GM18498 (cell line): Measurements from ENCODE around the gene GNG11.
A peak's percentile ranks its signal among the peaks of the same experiment; 100 is the strongest.
"Not testable (repeated sequence)": the region's sequence is repeated elsewhere in the genome, so short reads cannot be mapped to it uniquely, and the experiment has no call there.

Experiments
- ATAC-seq: cut with Tn5 transposase; IDR thresholded peaks from one replicate; pipeline ENCODE4 v1.9.1; 2021; ENCODE audit warnings: mild to moderate bottlenecking, moderate library complexity; ENCODE audit not compliant: unreplicated experiment

Gene GNG11

GRCh38 chr7:93911242-93911641, 10.3 kb upstream of the GNG11 start:
- not testable (repeated sequence) for ATAC-seq

GRCh38 chr7:93911661-93912060, 9.9 kb upstream of the GNG11 start:
- peak; percentile 53 for ATAC-seq

- ATAC-seq, result no peak
Measured at GRCh38 chr7:93913197-93913596, 8.3 kb upstream of the GNG11 start.

- ATAC-seq, result no peak
Measured at GRCh38 chr7:93914581-93915066, 6.9 kb upstream of the GNG11 start.

DNA sequence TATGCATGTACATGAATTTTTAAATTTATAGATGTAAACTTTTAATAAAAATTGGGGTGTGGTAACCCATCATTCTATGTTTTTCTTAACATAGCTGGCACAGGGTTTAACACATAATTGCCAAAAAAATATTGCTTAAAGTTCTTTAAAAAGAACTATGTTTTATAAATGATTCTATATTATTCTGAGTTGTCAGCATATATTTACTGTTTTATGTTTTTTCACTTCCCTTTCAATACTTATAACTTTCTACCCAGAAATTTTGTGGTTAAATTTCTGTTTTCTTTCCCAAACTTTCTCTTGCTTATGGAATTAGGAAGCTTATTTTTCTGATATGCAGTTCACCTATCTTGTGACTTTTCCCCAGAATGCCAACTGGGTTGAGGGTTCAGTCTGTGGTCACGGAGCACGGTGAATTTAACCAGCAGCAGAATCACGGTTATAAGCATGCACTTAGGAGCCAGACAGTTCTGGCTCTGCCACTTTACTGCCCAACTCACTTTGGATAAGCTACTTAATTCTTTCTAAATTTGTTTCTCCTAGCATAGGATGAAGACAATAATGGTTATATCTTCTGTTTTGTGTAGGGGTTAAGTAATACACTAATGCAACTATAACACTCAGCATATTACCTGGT, 6.2 kb upstream of the GNG11 start:
- ATAC-seq, result not testable (repeated sequence)

GRCh38 chr7:93915888-93916287, 5.6 kb upstream of the GNG11 start:
- peak; percentile 64 for ATAC-seq

DNA sequence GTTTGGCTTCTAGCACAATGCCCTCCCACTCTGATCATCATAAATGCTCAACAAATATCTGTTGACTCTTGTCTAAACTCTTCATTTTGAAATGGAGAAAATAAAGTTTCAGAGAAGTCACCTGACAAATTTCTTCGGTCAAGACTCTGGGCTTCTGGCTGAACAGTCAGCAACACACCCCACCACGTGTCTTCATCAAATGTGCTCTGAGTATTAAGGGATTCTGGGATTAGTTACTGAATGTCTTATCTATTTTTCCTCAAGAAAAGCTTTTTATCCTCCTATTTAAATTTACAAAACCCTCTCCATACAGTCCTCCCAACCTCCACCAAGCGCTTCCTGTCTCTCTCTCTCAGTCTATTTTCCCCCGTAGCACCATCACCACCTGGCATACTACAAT, 5.2 kb upstream of the GNG11 start:
- ATAC-seq, result peak; percentile 16

GRCh38 chr7:93920496-93921182, 896 bp upstream of the GNG11 start:
- ATAC-seq, result no peak

- ATAC-seq, result no peak
Measured at GRCh38 chr7:93921186-93921585, 349 bp upstream of the GNG11 start.

- no peak for ATAC-seq
Measured at GRCh38 chr7:93923296-93923695, 1.8 kb downstream of the GNG11 start.

DNA sequence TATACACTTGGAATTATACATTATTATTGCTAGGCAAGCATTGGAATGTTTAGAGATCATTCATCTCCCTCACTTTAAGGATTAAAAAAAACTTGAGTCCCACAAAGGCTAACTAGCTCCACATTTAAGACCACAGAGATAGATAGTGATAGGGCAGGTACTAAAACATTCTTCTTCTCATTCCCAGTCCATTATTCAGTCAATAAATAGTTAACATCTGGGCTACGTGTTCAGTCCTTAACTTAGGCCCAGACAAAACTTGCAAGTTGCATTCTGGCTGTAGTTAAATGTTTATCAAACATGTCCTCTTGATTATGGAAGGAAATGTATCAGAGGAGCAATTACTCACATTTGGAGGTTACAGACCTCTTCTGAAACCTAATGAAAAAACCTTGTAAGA, 2.4 kb downstream of the GNG11 start:
- ATAC-seq, result no peak

DNA sequence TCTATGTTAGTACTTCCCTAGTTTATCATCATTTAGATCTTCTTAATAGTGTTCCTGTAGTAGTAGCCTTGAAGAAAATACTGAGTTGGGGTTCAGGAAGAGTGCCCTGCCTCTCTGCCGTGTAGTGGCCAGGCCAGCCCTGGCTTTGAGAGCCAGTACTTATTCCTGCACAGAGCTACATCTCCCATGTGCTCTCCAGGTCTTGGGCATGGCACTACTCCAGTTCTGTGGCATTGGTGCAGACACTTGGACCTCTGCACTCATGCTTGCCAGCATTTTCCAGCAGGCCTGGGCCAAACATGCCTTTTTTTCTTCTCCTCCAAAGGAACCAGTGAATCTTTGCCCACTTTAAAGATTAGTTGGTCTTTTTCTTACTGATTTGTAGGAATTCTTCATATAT, 5.3 kb downstream of the GNG11 start:
- no peak for ATAC-seq

DNA sequence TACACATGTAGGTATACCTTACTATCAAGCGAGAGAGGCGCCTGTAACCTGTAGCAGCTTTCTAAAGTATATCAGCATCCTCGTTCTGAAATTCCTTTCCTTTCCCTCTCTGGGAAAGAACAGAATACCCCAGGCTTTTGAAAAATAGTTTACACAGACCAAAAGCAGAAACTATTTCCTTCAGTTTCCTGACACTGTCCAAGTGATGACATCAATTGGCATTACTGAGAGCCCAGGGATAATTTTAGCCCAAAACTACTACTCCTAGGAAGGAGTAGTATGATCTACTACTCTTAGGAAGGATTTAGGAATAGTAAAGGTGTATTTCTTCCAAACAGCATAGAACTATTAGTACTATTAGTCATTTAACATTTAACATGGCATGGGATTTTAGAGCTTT, 6.0 kb downstream of the GNG11 start:
- no peak for ATAC-seq

DNA sequence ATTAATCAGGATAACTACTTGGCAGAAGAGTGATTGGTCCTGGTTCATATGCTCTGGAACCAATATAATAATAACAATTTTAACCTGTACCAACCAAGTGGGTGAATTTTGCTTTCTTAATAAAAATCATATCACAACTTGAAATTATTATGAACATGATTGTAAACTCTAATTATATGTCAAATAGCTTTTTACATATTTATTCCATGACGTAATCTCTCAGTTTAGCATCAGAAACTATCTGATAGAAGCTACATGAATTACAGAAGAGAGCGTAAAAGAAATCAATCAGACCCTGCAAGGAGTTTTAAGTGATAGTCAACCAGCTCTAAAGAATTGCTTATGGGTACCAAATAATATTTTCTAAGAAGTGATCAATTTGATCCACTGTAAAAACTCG, 10.1 kb downstream of the GNG11 start:
- ATAC-seq, result no peak

GRCh38 chr7:93933156-93933555, 11.6 kb downstream of the GNG11 start:
- no peak for ATAC-seq

DNA sequence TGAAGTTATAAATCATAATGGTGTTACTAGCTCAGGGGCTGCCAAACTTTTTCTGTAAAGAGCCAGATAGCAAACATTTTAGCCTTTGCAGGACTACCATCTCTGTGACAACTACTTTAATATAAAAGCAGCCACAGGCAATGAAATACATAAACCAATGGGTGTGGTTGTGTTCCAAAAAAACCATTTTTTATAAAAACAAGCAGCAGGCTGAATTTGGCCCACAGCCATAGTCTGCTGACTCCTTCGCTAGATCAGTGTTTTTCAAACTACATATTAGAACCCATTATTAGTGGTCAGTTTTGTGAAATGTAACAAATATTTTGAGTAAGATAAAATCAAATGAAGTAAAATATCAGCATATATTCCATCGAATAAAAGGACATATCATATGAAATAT, 13.6 kb downstream of the GNG11 start:
- ATAC-seq, result no peak

- no peak for ATAC-seq
Measured at GRCh38 chr7:93937818-93938217, 16.3 kb downstream of the GNG11 start.

GRCh38 chr7:93938293-93938692, 16.8 kb downstream of the GNG11 start:
- ATAC-seq, result no peak

- no peak for ATAC-seq
Measured at GRCh38 chr7:93941945-93942344, 20.4 kb downstream of the GNG11 start.

DNA sequence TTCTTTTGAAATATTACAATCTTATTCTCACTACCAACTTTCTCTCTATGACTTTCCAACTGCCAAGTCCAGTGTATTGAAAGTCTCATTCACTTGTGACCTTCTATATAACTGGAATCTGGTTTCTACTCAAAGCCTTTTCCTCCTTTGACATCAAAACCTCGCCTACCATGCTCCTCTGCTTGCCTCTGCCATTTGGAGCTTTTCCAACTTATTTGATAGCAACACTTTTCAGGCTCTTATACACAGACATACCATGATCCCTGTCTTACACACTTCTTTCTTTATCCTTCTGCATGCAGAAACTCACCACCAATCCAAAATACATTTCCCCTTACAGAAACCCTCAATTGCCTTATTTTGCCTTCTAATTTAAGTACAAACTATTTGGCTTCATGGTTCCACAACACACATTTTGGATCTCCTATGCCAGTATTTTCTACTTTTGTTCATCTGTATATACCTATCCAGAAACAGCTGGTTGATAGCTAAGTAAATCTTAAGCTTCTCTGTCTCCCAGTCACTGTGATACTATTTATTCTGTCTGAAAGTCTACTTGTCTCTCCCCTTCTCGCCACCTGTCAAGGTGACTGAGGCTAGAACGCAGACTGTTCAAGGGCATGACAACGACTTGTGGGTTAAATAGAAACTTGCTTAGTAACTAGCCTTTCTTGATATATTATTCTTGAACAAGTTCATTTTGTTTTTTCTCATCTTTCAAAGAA, 22.4 kb downstream of the GNG11 start:
- ATAC-seq, result no peak

DNA sequence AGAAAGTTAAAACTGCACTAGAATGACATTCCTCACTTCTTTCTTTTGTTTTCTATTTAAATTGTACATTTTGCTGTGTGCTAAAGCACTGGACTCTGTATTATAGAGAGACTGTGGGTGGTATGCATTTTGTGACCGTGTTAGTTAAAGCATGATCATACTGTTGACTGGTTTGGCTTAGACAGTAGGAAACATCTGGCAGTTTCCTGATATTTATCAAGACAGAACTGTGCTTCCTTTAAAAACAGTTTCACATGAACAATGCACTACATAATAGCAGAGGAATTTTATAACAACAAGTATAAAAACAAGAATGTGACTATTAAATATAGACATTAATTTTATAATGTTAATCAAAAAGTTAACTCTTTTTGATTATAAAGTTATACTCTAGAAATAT, 23.1 kb downstream of the GNG11 start:
- ATAC-seq, result no peak

DNA sequence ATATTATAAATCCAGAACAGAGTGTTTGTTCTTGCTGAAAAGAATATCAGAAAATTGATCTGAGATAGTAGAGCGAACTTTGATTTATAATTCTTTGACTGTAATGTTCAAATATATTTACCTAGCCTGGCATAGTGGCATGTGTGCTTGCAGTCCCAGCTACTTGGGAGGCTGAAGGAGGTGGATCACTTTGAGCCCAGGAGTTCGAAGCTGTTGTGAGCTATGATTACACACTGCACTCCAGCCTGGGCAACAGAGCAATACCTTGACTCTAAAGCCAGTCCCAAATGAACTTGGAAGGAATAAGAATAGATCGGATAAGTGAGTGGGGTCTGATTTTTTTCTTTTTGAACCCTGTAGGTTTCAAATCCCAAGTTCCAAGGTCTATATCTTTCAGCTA, 23.5 kb downstream of the GNG11 start:
- ATAC-seq, result no peak
